SK-N-SH (cell line): ENCODE data around the gene ADIRF. TPM values are rescaled to one million over a fixed set of nuclear protein-coding genes. Genes with fewer than 3 reads are reported as not detected.
"Not testable (repeated sequence)": the region's sequence is repeated elsewhere in the genome, so short reads cannot be mapped to it uniquely, and the experiment has no call there.

Experiments used
- CTCF ChIA-PET: fragments of 300-600, 350-600 bp; formaldehyde crosslinking; extraction: SDS; loops from one replicate; lab custom pipeline; 2021; lab: Yijun Ruan, JAX
- POLR2A ChIA-PET: fragments of 350-600 bp; sonication (Branson Sonifier 250); formaldehyde crosslinking; extraction: SDS; loops from one replicate; lab custom pipeline; 2020; ENCODE audit warnings: antibody characterized with exemption, inconsistent platforms; lab: Yijun Ruan, JAX
- DNase-seq: peaks from one replicate; pipeline ENCODE4 v3.0.0; 2012
- H2AFZ ChIP-seq: fragments of 200-600 bp; sonication (generic); 2 replicates; pipeline ENCODE4 v1.8.1; 2016; ENCODE audit warnings: antibody characterized with exemption, mild to moderate bottlenecking, low read depth
- H3F3A ChIP-seq: fragments of 200-600 bp; sonication (generic); replicated peaks from 2 replicates; pipeline ENCODE3; 2016; ENCODE audit warnings: antibody characterized with exemption, mild to moderate bottlenecking; ENCODE audit not compliant: insufficient read depth
- H3K27ac ChIP-seq, 2 experiments: fragments of 200-500 bp in 1 of 2; fragments of 200-600 bp in 1 of 2; sonication (Bioruptor generic) in 1 of 2; sonication (generic), shearing (Covaris generic) in 1 of 2; 2 replicates each; pipeline versions ENCODE4 v1.5.1 to v1.6.1; 2014 to 2016; ENCODE audit warnings: low read depth in 2 of 2, inconsistent platforms in 1 of 2, low read length in 1 of 2, mild to moderate bottlenecking in 1 of 2, mixed read lengths in 1 of 2
- H3K27me3 ChIP-seq: fragments of 200-600 bp; sonication (generic), shearing (Covaris generic); 2 replicates; pipeline ENCODE4 v1.6.1; 2016; ENCODE audit warnings: mixed run types; ENCODE audit not compliant: insufficient read depth
- H3K36me3 ChIP-seq, 2 experiments: fragments of 200-500 bp in 1 of 2; fragments of 200-600 bp in 1 of 2; sonication (Bioruptor generic) in 1 of 2; sonication (generic) in 1 of 2; replicated peaks in 1 of 2; 2 replicates each; pipeline versions ENCODE3 to v1.5.1; 2014 to 2016; ENCODE audit warnings: low read length in 1 of 2, mild to moderate bottlenecking in 1 of 2; ENCODE audit not compliant: insufficient read depth in 2 of 2, control insufficient read depth in 1 of 2
- H3K4me1 ChIP-seq, 2 experiments: fragments of 200-500 bp in 1 of 2; fragments of 200-600 bp in 1 of 2; sonication (Bioruptor generic) in 1 of 2; sonication (generic), shearing (Covaris generic) in 1 of 2; 2 replicates each; pipeline versions ENCODE4 v1.5.1 to v1.6.1; 2014 to 2016; ENCODE audit warnings: low read depth in 1 of 2, low read length in 1 of 2, mixed run types in 1 of 2; ENCODE audit not compliant: insufficient read depth in 2 of 2, control insufficient read depth in 1 of 2
- H3K4me2 ChIP-seq: fragments of 200-600 bp; sonication (generic), shearing (Covaris generic); 2 replicates; pipeline ENCODE4 v1.6.1; 2017; ENCODE audit warnings: mixed run types
- H3K4me3 ChIP-seq, 2 experiments: fragments of 200-500 bp in 1 of 2; fragments of 200-600 bp in 1 of 2; sonication (Bioruptor generic) in 1 of 2; sonication (generic), shearing (Covaris generic) in 1 of 2; 2 replicates each; pipeline versions ENCODE4 v1.5.1 to v1.8.1; 2014 to 2016; ENCODE audit warnings: low read depth in 2 of 2, inconsistent platforms in 1 of 2, low read length in 1 of 2, mild to moderate bottlenecking in 1 of 2, mixed read lengths in 1 of 2, moderate library complexity in 1 of 2
- H3K79me2 ChIP-seq: fragments of 200-600 bp; sonication (generic); 2 replicates; pipeline ENCODE4 v1.8.1; 2017; ENCODE audit warnings: mild to moderate bottlenecking; ENCODE audit not compliant: insufficient read depth
- H3K9ac ChIP-seq: fragments of 200-600 bp; sonication (generic); 2 replicates; pipeline ENCODE4 v1.6.1; 2017; ENCODE audit warnings: mixed run types
- H3K9me2 ChIP-seq: fragments of 200-600 bp; sonication (generic); 2 replicates; pipeline ENCODE4 v1.6.1; 2017; ENCODE audit warnings: mixed run types
- H3K9me3 ChIP-seq: fragments of 200-600 bp; sonication (generic); 2 replicates; pipeline ENCODE4 v1.6.1; 2017; ENCODE audit warnings: mixed run types, mild to moderate bottlenecking, moderate library complexity
- H4K20me1 ChIP-seq: fragments of 200-600 bp; sonication (generic); 2 replicates; pipeline ENCODE4 v1.6.1; 2017; ENCODE audit warnings: mild to moderate bottlenecking, mixed run types; ENCODE audit not compliant: insufficient read depth
- ELF1 ChIP-seq: IDR thresholded peaks from 2 replicates; pipeline ENCODE4 v1.4.0; 2012
- EZH2phosphoT487 ChIP-seq: fragments of 200-600 bp; sonication (generic); IDR thresholded peaks from 2 replicates; pipeline ENCODE4 v1.6.1; 2017; ENCODE audit warnings: low read depth, mixed run types, mild to moderate bottlenecking, antibody characterized with exemption, moderate library complexity, borderline replicate concordance
- FOSL2 ChIP-seq: IDR thresholded peaks from 2 replicates; pipeline ENCODE4 v1.4.0; 2012; ENCODE audit warnings: low read depth, mild to moderate bottlenecking, moderate library complexity, borderline replicate concordance
- FOXJ3 ChIP-seq: sonication (generic); formaldehyde crosslinking; IDR thresholded peaks from 2 replicates; pipeline ENCODE4 v1.5.1; 2020; ENCODE audit warnings: mild to moderate bottlenecking, missing genetic modification reagents
- GABPA ChIP-seq: IDR thresholded peaks from 2 replicates; pipeline ENCODE4 v1.4.0; 2012; ENCODE audit warnings: low read depth, mild to moderate bottlenecking
- GATA2 ChIP-seq: sonication (generic); formaldehyde crosslinking; IDR thresholded peaks from 2 replicates; pipeline ENCODE4 v1.5.0; 2020; ENCODE audit warnings: mild to moderate bottlenecking, missing genetic modification reagents
- IRF3 ChIP-seq: fragments of 150-350 bp; IDR thresholded peaks from 2 replicates; pipeline ENCODE4 v1.6.1; 2016; ENCODE audit warnings: mild to moderate bottlenecking, low read depth, low read length
- MAX ChIP-seq: IDR thresholded peaks from 2 replicates; pipeline ENCODE4 v1.4.0; 2012; ENCODE audit warnings: low read depth
- MEF2A ChIP-seq: IDR thresholded peaks from 2 replicates; pipeline ENCODE4 v1.4.0; 2012; ENCODE audit warnings: low read depth, borderline replicate concordance
- MXI1 ChIP-seq: IDR thresholded peaks from 2 replicates; pipeline ENCODE4 v1.6.1; 2012; ENCODE audit warnings: mild to moderate bottlenecking, low read depth, low read length, improper control_type of control experiment
- NFIC ChIP-seq: IDR thresholded peaks from 2 replicates; pipeline ENCODE4 v1.4.0; 2012; ENCODE audit warnings: borderline replicate concordance
- NRF1 ChIP-seq: IDR thresholded peaks from 2 replicates; pipeline ENCODE4 v1.6.1; 2012; ENCODE audit warnings: low read depth, mild to moderate bottlenecking, low read length
- PBX3 ChIP-seq: IDR thresholded peaks from 2 replicates; pipeline ENCODE4; 2012
- RAD21 ChIP-seq: IDR thresholded peaks from 2 replicates; pipeline ENCODE4 v1.6.1; 2012; ENCODE audit warnings: mild to moderate bottlenecking, low read length
- REST ChIP-seq: IDR thresholded peaks from 2 replicates; pipeline ENCODE4 v1.6.1; 2012; ENCODE audit warnings: mild to moderate bottlenecking, low read depth, low read length, moderate library complexity
- RFX5 ChIP-seq: IDR thresholded peaks from 2 replicates; pipeline ENCODE4 v1.6.1; 2012; ENCODE audit warnings: mild to moderate bottlenecking, improper control_type of control experiment, low read length
- SMC3 ChIP-seq: IDR thresholded peaks from 2 replicates; pipeline ENCODE4 v1.6.1; 2012; ENCODE audit warnings: low read depth, low read length, improper control_type of control experiment
- ZBTB33 ChIP-seq: IDR thresholded peaks from 2 replicates; pipeline ENCODE4 v1.4.0; 2012; ENCODE audit warnings: low read depth, borderline replicate concordance
- WGBS: methylation state at CpG from one replicate; pipeline ENCODE4 v1.1.6; 2017; ENCODE audit warnings: low lambda C conversion rate; 5-methylcytosine and 5-hydroxymethylcytosine counted together
- polyA plus RNA-seq, 3 experiments: library from polyadenylated mRNA; depleted of rRNA; stranded (reverse); fragments of >200 nt; gene quantifications; 2 replicates each; pipeline ENCODE4 v1.2.3, GENCODE V29; 2012

Gene ADIRF
- polyA plus RNA-seq, 1 of the 3 experiments (the other 2 are of a cell fraction), result not detected

GRCh38 chr10:86976362-86977056, 8.2 kb downstream of the ADIRF start:
- 87% methylated on average over 5 of the region's 5 CpGs for WGBS
- TF ChIP-seq FOXJ3 (CRISPR knock-in tag) (no peak), PBX3 (no peak), RFX5 (no peak), RAD21 (no peak), GATA2 (CRISPR knock-in tag) (no peak), NFIC (no peak), ZBTB33 (no peak), IRF3 (no peak), FOSL2 (no peak), REST (no peak), MEF2A (no peak), ELF1 (no peak), MAX (no peak), GABPA (no peak), MXI1 (no peak), SMC3 (no peak), NRF1 (no peak), EZH2phosphoT487 (no peak)
- TF ChIP-seq, all 33 proteins: peak for 0
- Histone ChIP-seq H3K27ac (no peak overlapping the region), H2AFZ (no peak overlapping the region), H3K27me3 (no peaks in the 10 kb centered on the region), H3K4me1 (no peaks in the 10 kb centered on the region), H3K9me3 (no peaks in the 10 kb centered on the region), H3K4me2 (no peak overlapping the region), H3K9ac (no peak overlapping the region), H4K20me1 (no peaks in the 10 kb centered on the region), H3F3A (no peaks in the 10 kb centered on the region), H3K79me2 (no peaks in the 10 kb centered on the region), H3K4me3 (no peak overlapping the region), H3K36me3 (no peaks in the 10 kb centered on the region), H3K9me2 (no peaks in the 10 kb centered on the region)
- DNase-seq, result no peak
- ChIA-PET POLR2A (no interaction called here), CTCF (interaction anchor here (1.1 kb wide), 1 partner anchor 10 kb away, joined by 4 read pairs; no protein-coding TSS in a partner anchor)

GRCh38 chr10:86978457-86978856, 10.2 kb downstream of the ADIRF start:
- H3K79me2 ChIP-seq, H3F3A ChIP-seq, H3K9ac ChIP-seq, H3K9me2 ChIP-seq, H3K9me3 ChIP-seq, H3K4me2 ChIP-seq, DNase-seq, POLR2A ChIA-PET, H3K4me3 ChIP-seq, H3K36me3 ChIP-seq, H2AFZ ChIP-seq, H3K27ac ChIP-seq, H3K4me1 ChIP-seq, H3K27me3 ChIP-seq, H4K20me1 ChIP-seq: not testable (repeated sequence)
- CTCF ChIA-PET, result interaction anchor here (0.8 kb wide), 1 partner anchor 40 kb away, joined by 3 read pairs; no protein-coding TSS in a partner anchor
- WGBS, result 71% methylated on average over 3 of the region's 3 CpGs
